ENCODE data around the gene ZNF253.

DNA sequence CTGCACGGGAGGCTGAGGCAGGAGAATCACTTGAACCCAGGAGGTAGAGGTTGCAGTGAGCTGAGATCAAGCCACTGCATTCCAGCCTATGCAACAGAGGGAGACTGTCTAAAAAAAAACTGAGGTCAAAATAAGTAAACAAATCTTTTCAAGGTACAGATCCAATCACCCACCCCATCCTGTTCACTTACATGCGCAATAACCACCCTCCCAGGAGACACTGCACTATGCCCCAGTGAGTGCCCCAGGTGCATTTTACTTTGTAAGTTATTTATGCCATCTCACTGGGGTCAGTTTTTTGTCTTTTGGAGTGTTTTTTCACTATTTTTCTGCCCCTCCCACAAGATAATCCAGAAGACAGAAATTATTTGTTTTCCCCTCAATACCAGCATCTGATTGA lies 6.9 kb upstream of the ZNF253 start:
- TF ChIP-seq TARDBP (IDR thresholded peaks at IDR 0.05; ENCODE audit: borderline replicate concordance) (no peak), EZH2 (IDR thresholded peaks at IDR 0.05; ENCODE audit: borderline replicate concordance, control insufficient read depth, low read depth, low read length) (no peak), SIN3A (IDR thresholded peaks at IDR 0.05; ENCODE audit: low read depth, low read length) (no peak), FOXM1 (IDR thresholded peaks at IDR 0.05; ENCODE audit: low read depth, low read length) (no peak), ZNF274 (IDR thresholded peaks at IDR 0.05; ENCODE audit: insufficient read depth, insufficient read length) (no peak), SPI1 (IDR thresholded peaks at IDR 0.05; ENCODE audit: borderline replicate concordance, insufficient read depth, low read depth, low read length) (no peak), POLR2AphosphoS5 (IDR thresholded peaks at IDR 0.05; ENCODE audit: low read length) (no peak), BMI1 (IDR thresholded peaks at IDR 0.05; ENCODE audit: borderline replicate concordance) (no peak), TAF1 (IDR thresholded peaks at IDR 0.05; ENCODE audit: borderline replicate concordance, low read depth, low read length) (no peak), CBX3 (IDR thresholded peaks at IDR 0.05; ENCODE audit: borderline replicate concordance, low read depth) (no peak), BHLHE40 (IDR thresholded peaks at IDR 0.05; ENCODE audit: borderline replicate concordance in 1 of 2, low read depth in 2 of 2, low read length in 1 of 2) (no peak), USF1 (IDR thresholded peaks at IDR 0.05; ENCODE audit: borderline replicate concordance, extremely low read length, insufficient read depth, low read depth, low read length) (no peak), SMARCA5 (IDR thresholded peaks at IDR 0.05) (no peak)
- TF ChIP-seq, protein P1, sequence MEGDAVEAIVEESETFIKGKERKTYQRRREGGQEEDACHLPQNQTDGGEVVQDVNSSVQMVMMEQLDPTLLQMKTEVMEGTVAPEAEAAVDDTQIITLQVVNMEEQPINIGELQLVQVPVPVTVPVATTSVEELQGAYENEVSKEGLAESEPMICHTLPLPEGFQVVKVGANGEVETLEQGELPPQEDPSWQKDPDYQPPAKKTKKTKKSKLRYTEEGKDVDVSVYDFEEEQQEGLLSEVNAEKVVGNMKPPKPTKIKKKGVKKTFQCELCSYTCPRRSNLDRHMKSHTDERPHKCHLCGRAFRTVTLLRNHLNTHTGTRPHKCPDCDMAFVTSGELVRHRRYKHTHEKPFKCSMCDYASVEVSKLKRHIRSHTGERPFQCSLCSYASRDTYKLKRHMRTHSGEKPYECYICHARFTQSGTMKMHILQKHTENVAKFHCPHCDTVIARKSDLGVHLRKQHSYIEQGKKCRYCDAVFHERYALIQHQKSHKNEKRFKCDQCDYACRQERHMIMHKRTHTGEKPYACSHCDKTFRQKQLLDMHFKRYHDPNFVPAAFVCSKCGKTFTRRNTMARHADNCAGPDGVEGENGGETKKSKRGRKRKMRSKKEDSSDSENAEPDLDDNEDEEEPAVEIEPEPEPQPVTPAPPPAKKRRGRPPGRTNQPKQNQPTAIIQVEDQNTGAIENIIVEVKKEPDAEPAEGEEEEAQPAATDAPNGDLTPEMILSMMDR (IDR thresholded peaks at IDR 0.05 in 2 of 3, conservative IDR thresholded peaks at IDR 0.05 in 1 of 3; ENCODE audit: control insufficient read depth in 2 of 3, extremely low read depth in 1 of 3, insufficient read depth in 1 of 3, low read depth in 3 of 3, low read length in 3 of 3) = no peak
